Astrocyte of the cerebellum (primary cell): ENCODE data around the gene MYLK4.

Source experiments
- DNase-seq: peaks from one replicate; pipeline ENCODE4 v3.0.0-alpha.2; 2011; ENCODE audit warnings: low read depth
- H3K4me3 ChIP-seq: 2 replicates; pipeline ENCODE4 v1.5.1; 2011; ENCODE audit warnings: mild to moderate bottlenecking, low read depth, low read length, moderate library complexity
- in situ Hi-C: cut with HindIII; loops from 2 replicates; pipeline ENCODE4 v1.10.0; 2017; ENCODE audit warnings: low sequenced_read_pairs
- TF ChIP-seq, protein P1 (sequence below): IDR thresholded peaks from 2 replicates; pipeline ENCODE4 v1.5.1; 2012; ENCODE audit warnings: low read length, low read depth, moderate library complexity, mild to moderate bottlenecking; ENCODE audit errors: missing control alignments

The MYLK4 gene

DNA sequence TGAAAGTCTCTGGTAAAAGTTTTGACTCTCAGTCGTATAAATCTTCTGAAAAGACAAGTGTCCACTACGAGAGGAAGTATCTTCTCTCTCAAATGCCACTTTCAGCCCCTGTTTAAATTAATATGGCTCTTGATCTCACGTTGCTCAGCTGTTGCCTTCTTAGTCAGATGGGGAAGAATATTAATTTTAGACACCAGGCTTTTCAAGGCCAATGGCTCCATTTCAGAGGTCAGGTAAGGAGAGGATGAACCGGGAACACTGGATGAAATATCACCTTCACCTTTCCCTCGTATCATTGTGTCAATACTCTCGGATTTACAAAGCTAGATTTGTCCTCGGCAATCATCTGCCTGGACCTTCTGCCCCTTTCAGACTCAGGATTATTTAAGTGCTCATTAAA lies at the start of gene MYLK4:
TSS of gene MYLK4 (minus strand) at position 91 of the 400 bp plus-strand sequence. CDS start 1,628 bp downstream, outside the sequence.
- in situ Hi-C loops, result no loop called here
- TF ChIP-seq, protein P1, sequence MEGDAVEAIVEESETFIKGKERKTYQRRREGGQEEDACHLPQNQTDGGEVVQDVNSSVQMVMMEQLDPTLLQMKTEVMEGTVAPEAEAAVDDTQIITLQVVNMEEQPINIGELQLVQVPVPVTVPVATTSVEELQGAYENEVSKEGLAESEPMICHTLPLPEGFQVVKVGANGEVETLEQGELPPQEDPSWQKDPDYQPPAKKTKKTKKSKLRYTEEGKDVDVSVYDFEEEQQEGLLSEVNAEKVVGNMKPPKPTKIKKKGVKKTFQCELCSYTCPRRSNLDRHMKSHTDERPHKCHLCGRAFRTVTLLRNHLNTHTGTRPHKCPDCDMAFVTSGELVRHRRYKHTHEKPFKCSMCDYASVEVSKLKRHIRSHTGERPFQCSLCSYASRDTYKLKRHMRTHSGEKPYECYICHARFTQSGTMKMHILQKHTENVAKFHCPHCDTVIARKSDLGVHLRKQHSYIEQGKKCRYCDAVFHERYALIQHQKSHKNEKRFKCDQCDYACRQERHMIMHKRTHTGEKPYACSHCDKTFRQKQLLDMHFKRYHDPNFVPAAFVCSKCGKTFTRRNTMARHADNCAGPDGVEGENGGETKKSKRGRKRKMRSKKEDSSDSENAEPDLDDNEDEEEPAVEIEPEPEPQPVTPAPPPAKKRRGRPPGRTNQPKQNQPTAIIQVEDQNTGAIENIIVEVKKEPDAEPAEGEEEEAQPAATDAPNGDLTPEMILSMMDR, result no peak
- H3K4me3 ChIP-seq, result no peak within 1 kb of the TSS
- DNase-seq, result no peak

DNA sequence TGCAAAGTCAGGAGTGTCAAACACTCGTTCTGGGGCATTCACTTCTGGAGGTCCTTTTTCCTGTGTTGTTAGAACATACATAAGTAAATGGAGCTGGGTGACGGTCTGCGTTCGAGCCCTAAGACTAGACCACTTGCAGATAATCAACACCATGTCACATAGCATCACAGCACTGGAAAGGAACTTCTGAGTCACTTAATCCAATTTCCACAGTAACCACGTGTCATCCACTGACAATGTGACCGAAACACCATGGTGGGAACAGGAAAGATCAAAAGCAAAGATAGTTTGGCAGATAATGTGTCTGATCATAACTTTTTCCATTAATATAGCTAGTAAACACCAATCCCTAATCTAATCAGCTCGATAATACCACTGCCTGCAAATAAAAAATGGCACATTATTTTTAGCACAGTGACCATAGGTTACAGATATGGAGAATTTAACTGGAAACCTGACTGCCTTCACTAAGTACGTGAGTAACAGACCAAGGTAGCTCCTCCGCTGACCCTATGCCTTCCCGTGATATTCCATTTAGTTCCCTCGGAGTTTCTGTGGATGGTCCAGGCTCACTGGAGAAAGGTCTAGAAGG lies 49.3 kb upstream of the MYLK4 start:
- H3K4me3 ChIP-seq, result no peak overlapping the region
- TF ChIP-seq, protein P1, result no peak
- in situ Hi-C loops, result loop anchor here (10.0 kb wide), 1 partner anchor 45 kb away; the partner anchor contains the start of gene SERPINB1
- no peak for DNase-seq

DNA sequence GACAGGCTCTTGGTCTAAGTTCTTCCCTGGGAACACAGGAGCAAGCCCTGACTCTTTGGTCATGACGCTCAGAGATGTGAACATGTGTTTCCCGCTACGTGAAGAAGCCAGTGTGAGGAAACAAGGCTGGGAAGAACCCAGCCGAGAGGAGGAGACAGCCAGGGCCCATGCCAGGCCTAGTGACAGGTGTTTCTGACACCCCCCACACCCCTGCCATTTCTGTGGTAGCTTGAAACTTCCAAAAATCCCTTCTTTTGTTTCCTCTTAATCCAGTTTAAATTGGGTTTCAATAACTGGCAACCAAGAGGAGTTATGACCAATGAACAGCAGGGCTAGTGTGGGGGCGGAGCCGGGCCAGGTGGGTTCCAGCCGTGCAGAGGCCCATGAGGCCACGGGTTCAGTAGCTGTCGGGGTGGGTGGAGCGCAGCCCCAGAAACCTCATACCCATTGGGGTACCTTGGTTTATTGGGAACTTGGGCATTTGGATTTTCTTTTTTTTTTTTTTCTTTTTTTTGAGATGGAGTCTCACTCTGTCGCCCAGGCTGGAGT lies 47.9 kb upstream of the MYLK4 start:
- TF ChIP-seq, protein P1, result no peak

DNA sequence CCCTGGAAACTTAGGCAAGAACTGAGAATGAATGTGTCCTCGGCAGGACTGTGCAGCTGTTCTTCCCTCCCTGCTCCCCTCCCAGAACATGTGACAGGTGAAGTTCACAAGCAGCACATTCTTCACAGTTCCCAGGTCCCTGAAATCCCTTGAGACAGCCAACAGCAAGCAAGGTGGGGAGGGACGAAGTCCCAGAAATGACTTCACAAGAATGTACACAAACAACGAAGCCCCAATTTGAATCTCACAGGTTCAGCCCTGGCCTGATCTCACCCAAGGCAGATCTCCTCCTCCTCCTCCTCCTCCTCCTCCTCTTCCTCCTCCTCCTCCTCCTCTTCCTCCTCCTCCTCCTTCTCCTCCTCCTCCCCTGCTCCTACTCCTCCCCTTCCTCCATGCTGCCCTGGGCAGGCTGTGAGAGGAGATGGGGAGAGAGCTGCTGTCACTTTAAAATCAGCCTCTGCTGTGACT lies 46.9 kb upstream of the MYLK4 start:
- no peak for DNase-seq
- no peak overlapping the region for H3K4me3 ChIP-seq
- TF ChIP-seq, protein P1, result no peak
- in situ Hi-C loops, result loop anchor here (10.0 kb wide), 1 partner anchor 47 kb away; the partner anchor contains the start of gene SERPINB1

More for the DNA sequence above, 47.9 kb upstream of the MYLK4 start:
- in situ Hi-C loops, result loop anchor here (10.0 kb wide), 1 partner anchor 46 kb away; the partner anchor contains the start of gene SERPINB1
- H3K4me3 ChIP-seq, result no peak overlapping the region
- DNase-seq, result no peak

DNA sequence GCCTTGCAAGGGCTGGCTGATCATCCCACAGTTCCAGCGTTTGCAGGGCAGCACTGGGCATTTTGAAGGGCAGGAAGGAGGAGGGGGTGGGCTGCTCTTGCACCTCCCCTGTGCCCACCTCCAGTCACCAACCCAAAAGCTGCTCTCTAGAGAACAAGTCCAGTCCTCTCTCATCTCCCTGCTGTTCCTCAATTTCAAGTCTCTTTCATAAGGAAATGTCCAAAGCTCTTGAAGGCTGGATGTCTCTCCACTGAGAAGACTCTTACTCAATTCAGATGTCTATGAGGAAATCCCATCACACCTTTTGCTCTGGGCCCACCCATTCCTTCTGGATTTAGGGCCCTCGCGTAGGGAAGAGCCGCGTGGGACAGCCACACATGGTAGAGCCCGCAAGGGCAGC lies 46.1 kb upstream of the MYLK4 start:
- DNase-seq, result no peak
- no peak overlapping the region for H3K4me3 ChIP-seq
- in situ Hi-C loops, result loop anchor here (10.0 kb wide), 1 partner anchor 48 kb away; the partner anchor contains the start of gene SERPINB1
- TF ChIP-seq, protein P1, result no peak

DNA sequence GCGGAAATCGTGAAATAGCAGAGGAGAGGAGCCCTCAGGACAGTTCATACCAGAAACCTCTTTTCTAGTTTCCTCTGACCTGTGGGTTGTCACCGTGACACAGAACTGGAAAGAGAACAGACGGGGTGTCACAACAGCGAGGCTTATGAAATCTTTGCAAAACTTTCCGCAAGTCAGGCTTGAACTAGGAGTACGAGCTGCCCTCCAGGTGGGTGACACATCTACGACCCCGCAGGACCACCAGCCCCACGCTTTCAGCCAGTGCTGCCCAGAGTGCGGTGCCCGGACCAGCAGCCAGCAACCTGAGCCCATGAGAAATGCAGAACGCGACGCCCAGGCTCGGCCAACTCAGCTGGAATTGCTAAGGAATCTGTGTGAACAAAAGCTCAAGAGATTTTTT lies 45.2 kb upstream of the MYLK4 start:
- no peak overlapping the region for H3K4me3 ChIP-seq
- in situ Hi-C loops, result loop anchor here (10.0 kb wide), 1 partner anchor 49 kb away; the partner anchor contains the start of gene SERPINB1
- no peak for DNase-seq
- TF ChIP-seq, protein P1, result no peak
